SK-N-MC (cell line): ENCODE results near the gene NAV1.
"Not testable (repeated sequence)": the region's sequence is repeated elsewhere in the genome, so short reads cannot be mapped to it uniquely, and the experiment has no call there.

Experiments used
- DNase-seq: peaks from one replicate; pipeline ENCODE4 v3.0.0-alpha.2; 2011; ENCODE audit warnings: low read depth, low spot score
- H3K27ac ChIP-seq: fragments of 200-600 bp; sonication (generic); 2 replicates; pipeline ENCODE4 v1.5.1; 2016; ENCODE audit warnings: mixed run types
- H3K36me3 ChIP-seq: fragments of 200-600 bp; sonication (generic); 2 replicates; pipeline ENCODE4 v1.6.1; 2017; ENCODE audit warnings: antibody characterized with exemption, low read length, mixed read lengths; ENCODE audit not compliant: insufficient read depth
- H3K4me3 ChIP-seq: fragments of 200-600 bp; sonication (generic); 2 replicates; pipeline ENCODE4 v1.5.1; 2016
- H3K9ac ChIP-seq: fragments of 200-600 bp; sonication (generic); 2 replicates; pipeline ENCODE4 v1.8.0; 2017; ENCODE audit warnings: mixed run types, mixed read lengths; ENCODE audit not compliant: insufficient read length
- H3K9me3 ChIP-seq: fragments of 200-600 bp; sonication (generic); 2 replicates; pipeline ENCODE4 v1.6.1; 2017; ENCODE audit warnings: low read depth, mild to moderate bottlenecking, antibody characterized with exemption, low read length, moderate library complexity, mixed read lengths
- EZH2 ChIP-seq: fragments of 200-600 bp; sonication (generic); IDR thresholded peaks from one replicate; pipeline ENCODE4 v1.6.1; 2017; ENCODE audit warnings: antibody characterized with exemption
- FOXP2 ChIP-seq: optimal IDR thresholded peaks from 2 replicates; pipeline ENCODE3; 2011; ENCODE audit warnings: mild to moderate bottlenecking, moderate library complexity; ENCODE audit not compliant: insufficient read depth; ENCODE audit errors: extremely low read length, control extremely low read depth
- POLR2AphosphoS5 ChIP-seq: IDR thresholded peaks from 2 replicates; pipeline ENCODE4 v1.6.1; 2012; ENCODE audit warnings: mild to moderate bottlenecking, low read depth, low read length, borderline replicate concordance

The NAV1 gene

GRCh38 chr1:201545851-201546492, 7.0 kb downstream of the NAV1 start:
- no peak for TF ChIP-seq EZH2
- TF ChIP-seq FOXP2: no peak
- Histone ChIP-seq H3K27ac (no peak overlapping the region), H3K36me3 (no peaks in the 10 kb centered on the region), H3K9ac (no peak overlapping the region), H3K4me3 (no peak overlapping the region), H3K9me3 (no peaks in the 10 kb centered on the region)
- no peak for DNase-seq

- H3K9me3 ChIP-seq, DNase-seq, H3K4me3 ChIP-seq, H3K27ac ChIP-seq, H3K36me3 ChIP-seq, H3K9ac ChIP-seq: not testable (repeated sequence)
Observed at GRCh38 chr1:201549522-201549921, 10.6 kb downstream of the NAV1 start.

GRCh38 chr1:201551096-201551495, 12.2 kb downstream of the NAV1 start:
- H3K9ac ChIP-seq: no peak overlapping the region
- no peaks in the 10 kb centered on the region for H3K36me3 ChIP-seq
- DNase-seq: no peak
- H3K4me3 ChIP-seq: no peak overlapping the region
- no peak for TF ChIP-seq POLR2AphosphoS5
- no peak for TF ChIP-seq FOXP2
- no peak for TF ChIP-seq EZH2
- H3K27ac ChIP-seq: peak overlapping the region; percentile 83
- no peaks in the 10 kb centered on the region for H3K9me3 ChIP-seq

GRCh38 chr1:201551877-201552731, 13.2 kb downstream of the NAV1 start:
- Histone ChIP-seq H3K9me3 (no peaks in the 10 kb centered on the region), H3K36me3 (no peaks in the 10 kb centered on the region), H3K27ac (peak overlapping the region; percentile 83), H3K9ac (no peak overlapping the region), H3K4me3 (no peak overlapping the region)
- no peak for DNase-seq
- TF ChIP-seq FOXP2 (no peak), POLR2AphosphoS5 (no peak), EZH2 (no peak)

- H3K4me3 ChIP-seq: no peak overlapping the region
- H3K36me3 ChIP-seq: no peaks in the 10 kb centered on the region
- H3K9ac ChIP-seq: no peak overlapping the region
- DNase-seq: no peak
- no peak overlapping the region for H3K27ac ChIP-seq
- H3K9me3 ChIP-seq: no peaks in the 10 kb centered on the region
- TF ChIP-seq POLR2AphosphoS5 (no peak), FOXP2 (no peak), EZH2 (no peak)
Observed at GRCh38 chr1:201552941-201553351, 14.0 kb downstream of the NAV1 start.

GRCh38 chr1:201553496-201554189, 14.7 kb downstream of the NAV1 start:
- no peak for DNase-seq

GRCh38 chr1:201554190-201554600, 15.3 kb downstream of the NAV1 start:
- H3K9ac ChIP-seq: no peak overlapping the region
- DNase-seq: no peak
- TF ChIP-seq FOXP2 (no peak), EZH2 (no peak), POLR2AphosphoS5 (no peak)
- no peaks in the 10 kb centered on the region for H3K36me3 ChIP-seq
- H3K27ac ChIP-seq: no peak overlapping the region
- H3K4me3 ChIP-seq: no peak overlapping the region
- no peaks in the 10 kb centered on the region for H3K9me3 ChIP-seq

More at GRCh38 chr1:201553496-201554189, 14.7 kb downstream of the NAV1 start:
- H3K9me3 ChIP-seq: no peaks in the 10 kb centered on the region
- no peak for TF ChIP-seq FOXP2
- no peak for TF ChIP-seq EZH2
- no peak for TF ChIP-seq POLR2AphosphoS5
- no peak overlapping the region for H3K27ac ChIP-seq
- no peak overlapping the region for H3K9ac ChIP-seq
- H3K36me3 ChIP-seq: no peaks in the 10 kb centered on the region
- H3K4me3 ChIP-seq: no peak overlapping the region

- H3K4me3 ChIP-seq: no peak overlapping the region
- H3K27ac ChIP-seq: no peak overlapping the region
- H3K9me3 ChIP-seq: no peaks in the 10 kb centered on the region
- DNase-seq: no peak
- H3K9ac ChIP-seq: no peak overlapping the region
- no peaks in the 10 kb centered on the region for H3K36me3 ChIP-seq
- TF ChIP-seq POLR2AphosphoS5 (no peak), FOXP2 (no peak), EZH2 (no peak)
Observed at GRCh38 chr1:201554789-201555592, 16.1 kb downstream of the NAV1 start.
